ENCODE measurements around the gene UBE2D2. TPM values are rescaled to one million over a fixed set of nuclear protein-coding genes. Genes with fewer than 3 reads are reported as not detected.
A peak's percentile ranks its signal among the peaks of the same experiment; 100 is the strongest.

The UBE2D2 gene
- total RNA-seq, 1 donor from 2014 or later, result 152 TPM

GRCh38 chr5:139514486-139514856, 46.7 kb upstream of the UBE2D2 start:
- POLR2A ChIA-PET, result interaction anchor here (1.1 kb wide), 1 partner anchor 105 kb away, joined by 3 read pairs; no protein-coding TSS in a partner anchor
- CTCF ChIA-PET, result interaction anchor here (0.9 to 10.6 kb wide), 4 partner anchors 33 to 226 kb away, joined by 3 to 131 read pairs (median 5); partner anchors contain the start of genes SPATA24 and STING1
- DNase-seq (no peak), ATAC-seq (ENCODE audit: low read depth) (no peak)
- H3K36me3 Mint-ChIP-seq (ENCODE audit: low read depth), result no peaks in the 10 kb centered on the region
- peaks cover 23% of the 10 kb centered on the region for H3K4me1 Mint-ChIP-seq
- H3K27ac Mint-ChIP-seq, result no peak overlapping the region
- H3K9me3 Mint-ChIP-seq, result no peaks in the 10 kb centered on the region
- TF ChIP-seq CTCF (IDR thresholded peaks at IDR 0.05), result no peak
- no peak overlapping the region for H3K4me3 Mint-ChIP-seq
- H3K27me3 Mint-ChIP-seq, result no peaks in the 10 kb centered on the region
- intact Hi-C loops (cut with micrococcal nuclease), result loop anchor here (10.0 kb wide), 1 partner anchor 330 kb away; no protein-coding TSS in a partner anchor

DNA sequence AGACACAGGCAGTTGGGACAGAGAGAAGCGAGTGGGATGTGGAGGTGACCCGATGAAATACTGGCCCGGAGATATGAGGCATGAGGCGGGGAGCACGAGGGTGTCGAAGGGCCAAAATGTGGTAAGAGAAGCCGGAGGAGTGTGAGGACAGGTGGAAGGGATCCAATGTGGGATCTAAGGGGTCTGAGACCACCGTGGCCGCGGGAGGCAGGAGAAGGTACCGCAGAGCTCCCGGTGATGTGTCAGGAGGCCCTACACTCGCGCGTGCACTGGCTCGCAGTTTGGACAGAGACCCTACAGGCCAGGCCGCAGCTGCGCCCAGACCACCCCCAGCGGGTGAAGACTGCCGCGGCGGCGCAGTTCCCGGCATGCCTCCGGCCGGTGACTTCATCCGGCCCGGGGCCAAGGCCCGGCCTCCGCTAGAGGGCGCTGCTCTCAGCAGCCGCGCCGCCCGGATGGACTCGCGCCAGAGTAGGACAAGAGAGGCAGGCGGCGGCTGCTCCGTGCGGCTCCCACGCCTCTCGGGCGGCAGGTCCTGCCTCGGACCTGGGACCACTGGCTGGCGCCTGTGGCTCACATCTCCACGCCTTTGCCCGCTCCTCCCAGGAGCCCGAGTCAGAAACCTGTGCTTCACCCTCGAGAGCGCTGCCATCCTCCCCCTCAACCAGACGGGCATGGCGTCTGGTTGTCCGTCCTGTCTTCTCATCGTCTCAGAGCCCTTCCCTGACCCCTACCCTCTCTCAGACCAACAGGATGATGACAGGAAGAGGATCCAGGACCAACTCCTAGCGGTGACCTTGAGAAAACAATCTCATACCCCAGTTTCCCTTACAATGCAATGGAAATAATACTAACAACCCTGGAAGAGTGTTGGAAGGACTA, 43.2 kb upstream of the UBE2D2 start:
- H3K27ac Mint-ChIP-seq, result peak overlapping the region; percentile 89
- no peaks in the 10 kb centered on the region for H3K27me3 Mint-ChIP-seq
- intact Hi-C loops (cut with micrococcal nuclease), result loop anchor here (1.0 to 10.0 kb wide), 10 partner anchors 25 to 327 kb away; partner anchors contain the start of genes DNAJC18 and UBE2D2
- ATAC-seq (ENCODE audit: low read depth) (peak; percentile 93), DNase-seq (peak; percentile 93)
- ChIA-PET POLR2A (interaction anchor here (0.6 to 1.4 kb wide), 10 partner anchors 12 to 193 kb away, joined by 3 to 7 read pairs (median 3); partner anchors contain the start of gene UBE2D2), CTCF (interaction anchor here (0.8 to 10.6 kb wide), 10 partner anchors 11 to 247 kb away, joined by 3 to 131 read pairs (median 4); no protein-coding TSS in a partner anchor)
- no peaks in the 10 kb centered on the region for H3K9me3 Mint-ChIP-seq
- H3K4me1 Mint-ChIP-seq, result peaks cover 19% of the 10 kb centered on the region
- H3K4me3 Mint-ChIP-seq, result peak overlapping the region; percentile 84
- TF ChIP-seq CTCF (IDR thresholded peaks at IDR 0.05), result peak; percentile 57
- no peaks in the 10 kb centered on the region for H3K36me3 Mint-ChIP-seq (ENCODE audit: low read depth)

DNA sequence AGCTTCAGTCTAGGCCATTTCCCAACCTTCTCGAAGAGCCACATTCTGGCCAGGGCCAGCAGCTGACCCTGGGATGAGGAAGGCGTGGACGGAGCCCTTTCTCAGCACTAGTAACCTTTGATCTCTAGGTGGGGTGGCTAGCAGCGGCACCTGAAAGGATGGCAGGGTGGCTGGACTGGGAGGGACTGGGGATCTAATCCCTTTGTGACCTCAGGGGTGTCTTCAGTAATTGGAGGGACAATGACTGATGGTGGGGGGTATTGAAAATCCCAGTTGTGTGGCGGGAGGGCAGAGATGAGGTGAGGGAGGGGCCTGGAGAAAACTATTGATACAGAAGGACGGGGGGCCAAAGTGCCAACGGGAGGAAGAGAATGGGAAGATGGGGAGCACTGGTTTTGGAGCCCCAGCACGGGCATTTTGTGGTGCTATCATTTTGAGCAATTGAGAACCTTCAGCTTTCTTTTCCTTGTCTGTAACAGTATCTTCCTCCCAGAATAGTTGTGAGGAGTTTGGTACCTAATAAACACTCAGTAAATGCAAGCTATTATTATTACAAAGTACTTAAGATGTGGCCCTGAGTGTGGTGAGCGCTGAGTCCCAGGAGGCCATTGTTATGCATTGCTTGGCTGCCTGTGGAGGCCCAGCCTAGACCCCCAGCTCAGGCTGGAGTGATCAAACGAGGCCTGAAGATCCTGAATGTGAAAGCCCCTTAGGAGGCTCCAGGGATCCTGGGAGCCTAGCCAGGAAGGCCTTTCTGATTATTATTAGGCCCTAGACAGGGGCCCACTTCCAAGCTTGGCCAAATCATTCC, 37.3 kb upstream of the UBE2D2 start:
- Mint-ChIP-seq H3K27me3 (no peaks in the 10 kb centered on the region), H3K4me3 (peak overlapping the region; percentile 32), H3K4me1 (peaks cover 45% of the 10 kb centered on the region), H3K9me3 (no peaks in the 10 kb centered on the region), H3K36me3 (ENCODE audit: low read depth) (no peaks in the 10 kb centered on the region), H3K27ac (peak overlapping the region; percentile 46)
- ChIA-PET CTCF (interaction anchor here (0.7 to 1.3 kb wide), 3 partner anchors 37 to 114 kb away, joined by 3 read pairs; partner anchors contain the start of gene UBE2D2), POLR2A (interaction anchor here (0.6 to 5.8 kb wide), 3 partner anchors 38 to 324 kb away, joined by 4 to 37 read pairs (median 8); partner anchors contain the start of gene UBE2D2)
- ATAC-seq (ENCODE audit: low read depth) (peak; percentile 79), DNase-seq (no peak)
- no peak for TF ChIP-seq CTCF (IDR thresholded peaks at IDR 0.05)
- intact Hi-C loops (cut with micrococcal nuclease), result no loop called here

- H3K4me3 Mint-ChIP-seq, result no peak overlapping the region
- POLR2A ChIA-PET, result interaction anchor here (5.8 kb wide), 1 partner anchor 37 kb away, joined by 37 read pairs; the partner anchor contains the start of gene UBE2D2
- CTCF ChIA-PET, result interaction anchor here (0.7 to 1.4 kb wide), 5 partner anchors 19 to 114 kb away, joined by 3 to 4 read pairs (median 3); partner anchors contain the start of gene UBE2D2
- intact Hi-C loops (cut with micrococcal nuclease), result no loop called here
- no peaks in the 10 kb centered on the region for H3K27me3 Mint-ChIP-seq
- no peaks in the 10 kb centered on the region for H3K36me3 Mint-ChIP-seq (ENCODE audit: low read depth)
- ATAC-seq (ENCODE audit: low read depth) (no peak), DNase-seq (no peak)
- H3K4me1 Mint-ChIP-seq, result peaks cover 43% of the 10 kb centered on the region
- H3K27ac Mint-ChIP-seq, result peak overlapping the region; percentile 91
- no peaks in the 10 kb centered on the region for H3K9me3 Mint-ChIP-seq
- TF ChIP-seq CTCF (IDR thresholded peaks at IDR 0.05), result no peak
These were observed 36.7 kb upstream of the UBE2D2 start for GRCh38 chr5:139524446-139524845.

All from activated B cell treated with CpG ODN at 0.5 μM for 24 hours (primary cell).